Fibroblast of lung (primary cell): ENCODE results near the gene BHMT2. TPM values are rescaled to one million over a fixed set of nuclear protein-coding genes. Genes with fewer than 3 reads are reported as not detected.

Source experiments
- DNase-seq, 2 donors: peaks; one replicate each; pipeline versions ENCODE4 v3.0.0 to v3.0.0-alpha.2; 2010; ENCODE audit warnings: low read depth in 2 of 2
- H2AFZ ChIP-seq: 2 replicates; pipeline ENCODE4 v1.5.1; 2012; ENCODE audit warnings: low read length, control low read depth, inconsistent platforms
- H3K27ac ChIP-seq: 2 replicates; pipeline ENCODE4 v1.5.1; 2011; ENCODE audit warnings: low read length, control low read depth; ENCODE audit not compliant: insufficient read depth
- H3K27me3 ChIP-seq: 2 replicates; pipeline ENCODE4 v1.5.1; 2011; ENCODE audit warnings: mild to moderate bottlenecking, low read length; ENCODE audit not compliant: control insufficient read depth, insufficient read depth
- H3K36me3 ChIP-seq: 2 replicates; pipeline ENCODE4 v1.5.1; 2011; ENCODE audit warnings: low read length; ENCODE audit not compliant: control insufficient read depth, insufficient read depth
- H3K4me1 ChIP-seq: 2 replicates; pipeline ENCODE4 v1.5.1; 2011; ENCODE audit warnings: low read length; ENCODE audit not compliant: control insufficient read depth, insufficient read depth; ENCODE audit errors: extremely low read depth
- H3K4me2 ChIP-seq: 2 replicates; pipeline ENCODE4 v1.5.1; 2011; ENCODE audit warnings: low read length, control low read depth; ENCODE audit not compliant: insufficient read depth; ENCODE audit errors: extremely low read depth
- H3K4me3 ChIP-seq, 4 experiments: fragments of 200-600 bp in 1 of 4; sonication (generic) in 1 of 4; replicated peaks in 1 of 4; 2 replicates each; pipeline ENCODE4 v1.5.1; 2011 to 2016; ENCODE audit warnings: low read length in 4 of 4, low read depth in 3 of 4, mild to moderate bottlenecking in 3 of 4, control low read depth in 2 of 4, inconsistent platforms in 1 of 4, mixed read lengths in 1 of 4; ENCODE audit not compliant: insufficient read depth in 1 of 4; ENCODE audit errors: control extremely low read depth in 1 of 4
- H3K79me2 ChIP-seq: 2 replicates; pipeline ENCODE4 v1.5.1; 2012; ENCODE audit warnings: mild to moderate bottlenecking, low read length, inconsistent platforms; ENCODE audit not compliant: control insufficient read depth, insufficient read depth
- H3K9ac ChIP-seq: 2 replicates; pipeline ENCODE4 v1.5.1; 2011; ENCODE audit warnings: mild to moderate bottlenecking, low read length, control low read depth; ENCODE audit not compliant: insufficient read depth
- H3K9me3 ChIP-seq: 2 replicates; pipeline ENCODE4 v1.5.1; 2012; ENCODE audit warnings: low read depth, low read length; ENCODE audit not compliant: control insufficient read depth, insufficient read depth
- H4K20me1 ChIP-seq: 2 replicates; pipeline ENCODE4 v1.5.1; 2011; ENCODE audit warnings: low read length; ENCODE audit not compliant: control insufficient read depth, insufficient read depth; ENCODE audit errors: extremely low read depth
- CTCF ChIP-seq, 2 donors: IDR thresholded peaks in 1 of 2; conservative IDR thresholded peaks in 1 of 2; 1 replicate in 1 of 2; 2 replicates in 1 of 2; pipeline ENCODE4 v1.5.1; 2011 to 2012; ENCODE audit warnings: low read length in 2 of 2, control low read depth in 1 of 2, inconsistent platforms in 1 of 2, low read depth in 1 of 2, mild to moderate bottlenecking in 1 of 2
- EZH2 ChIP-seq: IDR thresholded peaks from 2 replicates; pipeline ENCODE4 v1.5.1; 2012; ENCODE audit warnings: low read length, control low read depth, mild to moderate bottlenecking; ENCODE audit errors: missing control alignments
- polyA plus RNA-seq, 2 donors: library from polyadenylated mRNA; depleted of rRNA in 1 of 2; stranded (reverse) in 1 of 2; unstranded in 1 of 2; fragments of >200 nt; gene quantifications; 2 replicates each; pipeline ENCODE4 v1.2.1, GENCODE V29; 2011 to 2012; ENCODE audit warnings: missing spikeins in 1 of 2
- total RNA-seq: library from RNA; depleted of rRNA; stranded (reverse); fragments of >200 nt; gene quantifications from 2 replicates; pipeline ENCODE4 v1.2.1, GENCODE V29; 2014

BHMT2 gene
- total and polyA plus RNA-seq, 2 donors (not counting 1 experiment from before 2014, with no cell fraction given) = 6.5 to 20.3 TPM

DNA sequence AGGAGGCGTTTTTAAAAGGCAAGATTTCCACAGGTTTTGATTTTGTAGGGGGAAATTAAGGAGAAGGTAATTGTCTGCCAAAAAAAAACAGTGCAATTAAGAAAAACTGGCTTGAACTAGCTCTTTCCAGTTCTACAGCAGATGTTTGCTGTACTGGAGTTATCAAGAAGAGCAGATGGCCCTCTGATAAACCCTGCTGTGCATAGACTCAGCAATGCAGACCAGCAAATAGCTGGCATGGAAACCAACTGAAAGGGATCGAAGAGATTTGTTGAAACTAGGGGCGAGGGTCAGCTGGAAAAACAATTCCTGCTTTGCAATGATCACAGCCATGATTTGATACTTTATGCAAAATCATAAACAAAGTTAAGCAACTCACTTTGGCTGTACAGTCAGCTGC, 24.2 kb downstream of the BHMT2 start:
- H2AFZ ChIP-seq = no peak overlapping the region
- H4K20me1 ChIP-seq = no peaks in the 10 kb centered on the region
- no peak overlapping the region for H3K4me3 ChIP-seq
- H3K4me1 ChIP-seq = no peaks in the 10 kb centered on the region
- TF ChIP-seq CTCF (conservative IDR thresholded peaks at IDR 0.05 in 1 of 2, IDR thresholded peaks at IDR 0.05 in 1 of 2; ENCODE audit: low read depth in 1 of 2, low read length in 2 of 2) (no peak), EZH2 (no peak)
- no peaks in the 10 kb centered on the region for H3K9me3 ChIP-seq
- H3K4me2 ChIP-seq = no peak overlapping the region
- H3K27me3 ChIP-seq = no peaks in the 10 kb centered on the region
- no peak overlapping the region for H3K9ac ChIP-seq
- no peaks in the 10 kb centered on the region for H3K79me2 ChIP-seq
- H3K36me3 ChIP-seq = no peaks in the 10 kb centered on the region
- no peak for DNase-seq
- H3K27ac ChIP-seq = no peak overlapping the region

- H3K9me3 ChIP-seq = no peaks in the 10 kb centered on the region
- no peaks in the 10 kb centered on the region for H3K79me2 ChIP-seq
- no peak overlapping the region for H3K27ac ChIP-seq
- no peak overlapping the region for H3K9ac ChIP-seq
- H3K4me1 ChIP-seq = no peaks in the 10 kb centered on the region
- no peaks in the 10 kb centered on the region for H3K36me3 ChIP-seq
- H2AFZ ChIP-seq = no peak overlapping the region
- TF ChIP-seq CTCF (conservative IDR thresholded peaks at IDR 0.05 in 1 of 2, IDR thresholded peaks at IDR 0.05 in 1 of 2; ENCODE audit: low read depth in 1 of 2, low read length in 2 of 2) (no peak), EZH2 (no peak)
- H3K27me3 ChIP-seq = no peaks in the 10 kb centered on the region
- no peak overlapping the region for H3K4me2 ChIP-seq
- DNase-seq = no peak
- no peaks in the 10 kb centered on the region for H4K20me1 ChIP-seq
- H3K4me3 ChIP-seq = no peak overlapping the region
These were observed 36.3 kb downstream of the BHMT2 start for GRCh38 chr5:79105868-79106267.

GRCh38 chr5:79107020-79107796, 37.6 kb downstream of the BHMT2 start:
- no peaks in the 10 kb centered on the region for H3K79me2 ChIP-seq
- H4K20me1 ChIP-seq = no peaks in the 10 kb centered on the region
- H3K4me1 ChIP-seq = no peaks in the 10 kb centered on the region
- peak in 1 of 2 donors; percentile 24 for DNase-seq
- peaks cover 11% of the 10 kb centered on the region for H3K27me3 ChIP-seq
- no peak overlapping the region for H2AFZ ChIP-seq
- no peak for TF ChIP-seq CTCF (conservative IDR thresholded peaks at IDR 0.05 in 1 of 2, IDR thresholded peaks at IDR 0.05 in 1 of 2; ENCODE audit: low read depth in 1 of 2, low read length in 2 of 2)
- no peak for TF ChIP-seq EZH2
- H3K4me3 ChIP-seq = no peak overlapping the region
- no peak overlapping the region for H3K4me2 ChIP-seq
- no peak overlapping the region for H3K9ac ChIP-seq
- no peaks in the 10 kb centered on the region for H3K36me3 ChIP-seq
- no peaks in the 10 kb centered on the region for H3K9me3 ChIP-seq
- no peak overlapping the region for H3K27ac ChIP-seq
